SU-DHL-6 (cell line): ENCODE data around the gene SMIM15.

Experiments
- H2AFZ ChIP-seq: fragments of 200-600 bp; sonication (generic); 2 replicates; pipeline ENCODE4 v1.6.1; 2014; ENCODE audit warnings: low read depth, mild to moderate bottlenecking, moderate library complexity, mixed read lengths, antibody characterized with exemption, low read length; ENCODE audit not compliant: severe bottlenecking
- H3F3A ChIP-seq: fragments of 200-600 bp; shearing (Covaris generic); 2 replicates; pipeline ENCODE4 v1.6.0; 2016; ENCODE audit warnings: antibody characterized with exemption, mild to moderate bottlenecking; ENCODE audit not compliant: insufficient read depth
- H3K27ac ChIP-seq: fragments of 200-600 bp; sonication (generic); 2 replicates; pipeline ENCODE4 v1.5.1; 2016; ENCODE audit warnings: low read depth, mild to moderate bottlenecking, low read length, moderate library complexity, mixed read lengths
- H3K27me3 ChIP-seq: fragments of 200-600 bp; sonication (generic), shearing (Covaris generic); 2 replicates; pipeline ENCODE4 v1.6.0; 2014; ENCODE audit warnings: mild to moderate bottlenecking, low read length
- H3K36me3 ChIP-seq: fragments of 200-600 bp; sonication (generic); 2 replicates; pipeline ENCODE4 v1.6.1; 2014; ENCODE audit warnings: mild to moderate bottlenecking, low read length, mixed read lengths
- H3K4me2 ChIP-seq: fragments of 300-600, 200-600 bp; shearing (Covaris generic), sonication (generic); 2 replicates; pipeline ENCODE4 v1.6.0; 2014; ENCODE audit warnings: low read length, low read depth, mild to moderate bottlenecking; ENCODE audit not compliant: poor library complexity, severe bottlenecking
- H3K4me3 ChIP-seq: fragments of 200-600 bp; sonication (generic); 2 replicates; pipeline ENCODE4 v1.5.1; 2014; ENCODE audit warnings: antibody characterized with exemption, low read length, mild to moderate bottlenecking, mixed read lengths; ENCODE audit not compliant: insufficient read depth, poor library complexity, severe bottlenecking
- H3K79me2 ChIP-seq: fragments of 200-600 bp; sonication (generic); 2 replicates; pipeline ENCODE4 v1.6.1; 2014; ENCODE audit warnings: mild to moderate bottlenecking, low read length, moderate library complexity; ENCODE audit not compliant: insufficient read depth
- H3K9ac ChIP-seq: fragments of 200-600 bp; sonication (generic); 2 replicates; pipeline ENCODE4 v1.7.0; 2014; ENCODE audit warnings: mild to moderate bottlenecking, low read length
- H3K9me2 ChIP-seq: fragments of 200-600 bp; sonication (generic); replicated peaks from 2 replicates; pipeline ENCODE4 v1.6.1; 2014; ENCODE audit warnings: low read length; ENCODE audit not compliant: insufficient read depth
- H3K9me3 ChIP-seq: fragments of 200-600 bp; sonication (generic); 2 replicates; pipeline ENCODE4 v1.6.1; 2014; ENCODE audit warnings: low read length, mixed read lengths; ENCODE audit not compliant: insufficient read depth
- H4K20me1 ChIP-seq: fragments of 200-600 bp; sonication (generic); 2 replicates; pipeline ENCODE4 v1.6.1; 2014; ENCODE audit warnings: low read depth, mild to moderate bottlenecking, antibody characterized with exemption, low read length, moderate library complexity, mixed read lengths
- EZH2phosphoT487 ChIP-seq: fragments of 200-600 bp; sonication (generic), shearing (Covaris generic); conservative IDR thresholded peaks from 2 replicates; pipeline ENCODE4 v1.6.1; 2018; ENCODE audit warnings: mild to moderate bottlenecking, antibody characterized with exemption, low read length, moderate library complexity, mixed read lengths
- TF ChIP-seq, protein P1 (sequence below): fragments of 200-600 bp; sonication (generic); IDR thresholded peaks from one replicate; pipeline ENCODE4 v1.5.1; 2017; ENCODE audit warnings: antibody characterized with exemption, mild to moderate bottlenecking, low read length, moderate library complexity; ENCODE audit not compliant: insufficient read depth, poor library complexity, severe bottlenecking

SMIM15 gene

DNA sequence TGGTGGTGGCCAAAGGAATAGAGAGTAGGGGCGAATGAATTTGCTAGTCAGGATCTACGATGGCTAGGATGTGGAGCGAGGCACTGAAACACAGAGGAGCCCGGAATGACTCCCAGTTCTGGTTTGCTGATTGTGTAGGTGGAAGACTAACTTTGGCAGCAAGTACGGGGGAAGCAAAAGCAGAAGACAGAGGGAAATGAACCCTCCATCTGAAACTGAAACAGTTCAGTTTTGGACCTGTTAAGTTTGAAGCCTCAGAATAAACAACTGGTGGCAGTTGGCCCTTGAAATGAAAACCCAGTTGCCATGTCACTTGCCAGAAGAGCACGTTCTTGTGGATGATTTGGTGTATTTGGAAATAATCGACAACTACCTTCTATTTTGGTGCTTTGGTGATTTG lies 15.4 kb upstream of the SMIM15 start:
- H3K4me2 ChIP-seq, result no peak overlapping the region
- no peaks in the 10 kb centered on the region for H3K9me2 ChIP-seq
- H3K27ac ChIP-seq, result no peak overlapping the region
- no peak overlapping the region for H2AFZ ChIP-seq
- H3K79me2 ChIP-seq, result no peaks in the 10 kb centered on the region
- TF ChIP-seq, protein P1, sequence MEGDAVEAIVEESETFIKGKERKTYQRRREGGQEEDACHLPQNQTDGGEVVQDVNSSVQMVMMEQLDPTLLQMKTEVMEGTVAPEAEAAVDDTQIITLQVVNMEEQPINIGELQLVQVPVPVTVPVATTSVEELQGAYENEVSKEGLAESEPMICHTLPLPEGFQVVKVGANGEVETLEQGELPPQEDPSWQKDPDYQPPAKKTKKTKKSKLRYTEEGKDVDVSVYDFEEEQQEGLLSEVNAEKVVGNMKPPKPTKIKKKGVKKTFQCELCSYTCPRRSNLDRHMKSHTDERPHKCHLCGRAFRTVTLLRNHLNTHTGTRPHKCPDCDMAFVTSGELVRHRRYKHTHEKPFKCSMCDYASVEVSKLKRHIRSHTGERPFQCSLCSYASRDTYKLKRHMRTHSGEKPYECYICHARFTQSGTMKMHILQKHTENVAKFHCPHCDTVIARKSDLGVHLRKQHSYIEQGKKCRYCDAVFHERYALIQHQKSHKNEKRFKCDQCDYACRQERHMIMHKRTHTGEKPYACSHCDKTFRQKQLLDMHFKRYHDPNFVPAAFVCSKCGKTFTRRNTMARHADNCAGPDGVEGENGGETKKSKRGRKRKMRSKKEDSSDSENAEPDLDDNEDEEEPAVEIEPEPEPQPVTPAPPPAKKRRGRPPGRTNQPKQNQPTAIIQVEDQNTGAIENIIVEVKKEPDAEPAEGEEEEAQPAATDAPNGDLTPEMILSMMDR, result no peak
- TF ChIP-seq EZH2phosphoT487, result no peak
- no peaks in the 10 kb centered on the region for H3F3A ChIP-seq
- H3K36me3 ChIP-seq, result no peaks in the 10 kb centered on the region
- H3K27me3 ChIP-seq, result no peaks in the 10 kb centered on the region
- no peak overlapping the region for H3K4me3 ChIP-seq
- no peaks in the 10 kb centered on the region for H4K20me1 ChIP-seq
- no peak overlapping the region for H3K9ac ChIP-seq
- no peaks in the 10 kb centered on the region for H3K9me3 ChIP-seq

GRCh38 chr5:61177070-61177469 lies 14.8 kb upstream of the SMIM15 start:
- Histone ChIP-seq H3K9me2 (no peaks in the 10 kb centered on the region), H3K4me3 (no peak overlapping the region), H3K79me2 (no peaks in the 10 kb centered on the region), H4K20me1 (no peaks in the 10 kb centered on the region), H2AFZ (no peak overlapping the region), H3K4me2 (no peak overlapping the region), H3K9ac (no peak overlapping the region), H3K36me3 (no peaks in the 10 kb centered on the region), H3K27ac (no peak overlapping the region), H3K9me3 (no peaks in the 10 kb centered on the region), H3F3A (no peaks in the 10 kb centered on the region), H3K27me3 (no peaks in the 10 kb centered on the region)
- TF ChIP-seq, protein P1, result no peak
- no peak for TF ChIP-seq EZH2phosphoT487

- Histone ChIP-seq H3F3A (no peaks in the 10 kb centered on the region), H3K36me3 (no peaks in the 10 kb centered on the region), H3K27me3 (no peaks in the 10 kb centered on the region), H3K79me2 (no peaks in the 10 kb centered on the region), H2AFZ (no peak overlapping the region), H3K27ac (no peak overlapping the region), H3K4me3 (no peak overlapping the region), H3K9me2 (no peaks in the 10 kb centered on the region), H3K4me2 (no peak overlapping the region), H3K9me3 (no peaks in the 10 kb centered on the region), H3K9ac (no peak overlapping the region), H4K20me1 (no peaks in the 10 kb centered on the region)
- no peak for TF ChIP-seq EZH2phosphoT487
- TF ChIP-seq, protein P1, result no peak
Observed at GRCh38 chr5:61176631-61177030, 14.4 kb upstream of the SMIM15 start.

DNA sequence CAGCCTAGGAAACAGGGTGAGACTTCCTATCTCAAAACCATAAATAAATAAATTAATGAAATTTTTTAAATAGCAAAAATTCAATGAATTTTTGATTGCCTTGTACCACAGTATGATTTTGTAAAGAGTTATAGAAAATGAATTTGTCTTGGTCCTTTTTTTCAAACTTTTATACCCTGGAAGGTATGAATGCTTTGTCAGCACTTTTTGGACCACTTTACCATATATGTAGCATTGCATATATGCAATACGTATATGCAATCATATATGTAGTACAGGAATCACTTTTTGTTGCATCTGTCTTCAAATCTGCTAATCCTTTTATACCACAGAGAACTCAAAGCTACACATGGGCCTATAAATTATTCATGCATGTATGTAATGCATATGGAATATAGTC lies 9.2 kb upstream of the SMIM15 start:
- Histone ChIP-seq H3K4me2 (no peak overlapping the region), H3K36me3 (no peaks in the 10 kb centered on the region), H3K27ac (no peak overlapping the region), H3K9me2 (no peaks in the 10 kb centered on the region), H3K79me2 (no peaks in the 10 kb centered on the region), H3K4me3 (no peak overlapping the region), H3K9me3 (no peaks in the 10 kb centered on the region), H3F3A (no peaks in the 10 kb centered on the region), H4K20me1 (no peaks in the 10 kb centered on the region), H3K9ac (no peak overlapping the region), H2AFZ (no peak overlapping the region), H3K27me3 (no peaks in the 10 kb centered on the region)
- TF ChIP-seq, protein P1, result no peak
- TF ChIP-seq EZH2phosphoT487, result no peak
